Tibial artery (tissue), 4 donors: ENCODE results near the gene NTRK2.

Experiments
- DNase-seq, 2 donors: peaks; one replicate each; pipeline ENCODE4 v3.0.0-alpha.2; 2019
- H3K27ac ChIP-seq, 2 donors: fragments of 200-600 bp; sonication (generic) in 1 of 2; 1 replicate in 1 of 2; 2 replicates in 1 of 2; pipeline ENCODE4 v1.5.1; 2018 to 2019; ENCODE audit warnings: mild to moderate bottlenecking in 1 of 2
- H3K27me3 ChIP-seq, 2 donors: fragments of 200-600 bp; sonication (generic) in 1 of 2; one replicate each; pipeline versions ENCODE4 v1.5.1 to v1.6.0; 2016 to 2019
- H3K36me3 ChIP-seq, 3 donors: fragments of 200-600 bp; sonication (generic) in 2 of 3; one replicate each; pipeline ENCODE4 v1.5.1; 2016 to 2019; ENCODE audit warnings: mild to moderate bottlenecking in 2 of 3
- H3K4me1 ChIP-seq, 4 donors: fragments of 200-600 bp; sonication (generic) in 2 of 4; 1 replicate in 3 of 4; 2 replicates in 1 of 4; pipeline ENCODE4 v1.5.1; 2016 to 2019
- H3K4me3 ChIP-seq, 2 donors: fragments of 200-600 bp; sonication (generic) in 1 of 2; 1 replicate in 1 of 2; 2 replicates in 1 of 2; pipeline ENCODE4 v1.5.1; 2018 to 2019; ENCODE audit warnings: mild to moderate bottlenecking in 2 of 2
- H3K9me3 ChIP-seq, 3 donors: fragments of 200-600 bp; sonication (generic) in 1 of 3; one replicate each; pipeline ENCODE4 v1.5.1; 2016 to 2019
- intact Hi-C: fragments of 100-400 bp; cut with DNase I; formaldehyde crosslinking; loops from one replicate; pipeline ENCODE4 v1.15.0; 2023; ENCODE audit warnings: low total_unique reads
- TF ChIP-seq, protein P1 (sequence below), 2 experiments: fragments of 200-600 bp in 1 of 2; fragments of 450-650 bp in 1 of 2; IDR thresholded peaks; one replicate each; pipeline ENCODE4 v1.5.1; 2017 to 2019; ENCODE audit warnings: antibody characterized with exemption in 2 of 2, mild to moderate bottlenecking in 1 of 2, moderate library complexity in 1 of 2

The NTRK2 gene

DNA sequence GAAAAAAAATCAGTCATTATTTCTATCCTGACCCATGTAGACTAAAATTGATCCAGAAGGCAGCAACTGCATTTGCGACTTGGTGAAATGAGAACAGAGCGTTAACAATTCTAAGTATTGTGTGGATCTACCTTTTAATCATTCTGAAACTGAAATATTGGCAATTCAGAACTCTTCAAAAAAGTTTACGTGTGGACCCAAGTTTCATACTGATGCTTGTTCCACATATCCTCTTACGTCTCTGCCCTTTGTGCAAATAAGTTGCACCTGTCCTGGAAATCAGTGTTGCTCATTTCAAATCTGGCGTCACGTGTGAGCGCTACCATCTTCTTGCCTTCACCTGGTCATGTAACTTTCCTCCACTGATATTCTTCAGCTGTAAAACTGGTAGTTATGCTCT lies 74.7 kb downstream of the NTRK2 start:
- intact Hi-C loops: no loop called here
- H3K27ac ChIP-seq: no peak overlapping the region
- DNase-seq: no peak
- peaks cover 0 to 22% (median 13%) of the 10 kb centered on the region in 3 donors for H3K36me3 ChIP-seq
- H3K4me3 ChIP-seq: no peak overlapping the region
- H3K27me3 ChIP-seq: no peaks in the 10 kb centered on the region
- no peaks in the 10 kb centered on the region for H3K9me3 ChIP-seq
- TF ChIP-seq, protein P1, sequence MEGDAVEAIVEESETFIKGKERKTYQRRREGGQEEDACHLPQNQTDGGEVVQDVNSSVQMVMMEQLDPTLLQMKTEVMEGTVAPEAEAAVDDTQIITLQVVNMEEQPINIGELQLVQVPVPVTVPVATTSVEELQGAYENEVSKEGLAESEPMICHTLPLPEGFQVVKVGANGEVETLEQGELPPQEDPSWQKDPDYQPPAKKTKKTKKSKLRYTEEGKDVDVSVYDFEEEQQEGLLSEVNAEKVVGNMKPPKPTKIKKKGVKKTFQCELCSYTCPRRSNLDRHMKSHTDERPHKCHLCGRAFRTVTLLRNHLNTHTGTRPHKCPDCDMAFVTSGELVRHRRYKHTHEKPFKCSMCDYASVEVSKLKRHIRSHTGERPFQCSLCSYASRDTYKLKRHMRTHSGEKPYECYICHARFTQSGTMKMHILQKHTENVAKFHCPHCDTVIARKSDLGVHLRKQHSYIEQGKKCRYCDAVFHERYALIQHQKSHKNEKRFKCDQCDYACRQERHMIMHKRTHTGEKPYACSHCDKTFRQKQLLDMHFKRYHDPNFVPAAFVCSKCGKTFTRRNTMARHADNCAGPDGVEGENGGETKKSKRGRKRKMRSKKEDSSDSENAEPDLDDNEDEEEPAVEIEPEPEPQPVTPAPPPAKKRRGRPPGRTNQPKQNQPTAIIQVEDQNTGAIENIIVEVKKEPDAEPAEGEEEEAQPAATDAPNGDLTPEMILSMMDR (IDR thresholded peaks at IDR 0.05): no peak
- H3K4me1 ChIP-seq: no peaks in the 10 kb centered on the region

DNA sequence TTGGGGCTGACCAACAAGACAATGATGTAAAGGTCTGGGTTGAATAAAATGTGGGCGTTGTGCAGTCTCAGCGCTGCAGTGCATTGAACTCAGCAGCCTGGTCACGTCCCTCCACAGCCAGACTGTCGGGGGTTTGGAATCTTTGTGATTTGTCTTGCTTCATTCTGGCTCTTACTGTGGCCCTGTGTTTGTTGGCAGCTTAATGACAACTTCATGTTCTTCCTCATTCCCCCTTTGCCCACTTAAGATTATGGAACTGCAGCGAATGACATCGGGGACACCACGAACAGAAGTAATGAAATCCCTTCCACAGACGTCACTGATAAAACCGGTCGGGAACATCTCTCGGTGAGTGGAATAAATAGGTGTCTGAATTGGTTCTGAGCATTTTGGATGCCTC lies 75.2 kb downstream of the NTRK2 start:
- Histone ChIP-seq H3K27ac (no peak overlapping the region), H3K36me3 (peaks cover 0 to 22% (median 13%) of the 10 kb centered on the region in 3 donors), H3K4me1 (peaks cover 0 to under 1% (median 0%) of the 10 kb centered on the region in 4 donors), H3K27me3 (no peaks in the 10 kb centered on the region), H3K4me3 (no peak overlapping the region), H3K9me3 (no peaks in the 10 kb centered on the region)
- TF ChIP-seq, protein P1 (IDR thresholded peaks at IDR 0.05): no peak
- intact Hi-C loops: no loop called here
- DNase-seq: no peak

DNA sequence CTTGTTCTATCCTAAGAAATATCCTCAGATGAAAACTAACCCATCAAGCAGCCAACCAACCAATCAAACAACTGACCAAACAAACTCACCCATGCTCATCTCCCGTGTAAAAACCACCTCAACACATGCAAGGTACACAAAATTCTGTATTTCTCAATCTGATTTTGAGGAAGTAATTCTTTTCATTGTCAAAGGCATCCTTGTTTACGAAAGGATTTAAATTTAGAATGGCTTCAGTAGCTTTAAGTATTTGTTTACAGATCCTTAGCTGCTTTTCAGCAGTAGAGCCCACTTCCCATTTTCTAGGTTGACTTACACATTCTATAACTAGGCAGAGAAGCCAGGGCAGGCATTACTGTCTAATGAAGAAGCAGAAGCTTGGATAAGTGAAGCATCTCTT lies 78.6 kb downstream of the NTRK2 start:
- Histone ChIP-seq H3K4me3 (no peak overlapping the region), H3K9me3 (no peaks in the 10 kb centered on the region), H3K27me3 (no peaks in the 10 kb centered on the region), H3K4me1 (peaks cover 0 to 32% (median 25%) of the 10 kb centered on the region in 4 donors), H3K27ac (no peak overlapping the region), H3K36me3 (peaks cover 0 to 17% (median 13%) of the 10 kb centered on the region in 3 donors)
- intact Hi-C loops: no loop called here
- TF ChIP-seq, protein P1 (IDR thresholded peaks at IDR 0.05): no peak
- no peak for DNase-seq

DNA sequence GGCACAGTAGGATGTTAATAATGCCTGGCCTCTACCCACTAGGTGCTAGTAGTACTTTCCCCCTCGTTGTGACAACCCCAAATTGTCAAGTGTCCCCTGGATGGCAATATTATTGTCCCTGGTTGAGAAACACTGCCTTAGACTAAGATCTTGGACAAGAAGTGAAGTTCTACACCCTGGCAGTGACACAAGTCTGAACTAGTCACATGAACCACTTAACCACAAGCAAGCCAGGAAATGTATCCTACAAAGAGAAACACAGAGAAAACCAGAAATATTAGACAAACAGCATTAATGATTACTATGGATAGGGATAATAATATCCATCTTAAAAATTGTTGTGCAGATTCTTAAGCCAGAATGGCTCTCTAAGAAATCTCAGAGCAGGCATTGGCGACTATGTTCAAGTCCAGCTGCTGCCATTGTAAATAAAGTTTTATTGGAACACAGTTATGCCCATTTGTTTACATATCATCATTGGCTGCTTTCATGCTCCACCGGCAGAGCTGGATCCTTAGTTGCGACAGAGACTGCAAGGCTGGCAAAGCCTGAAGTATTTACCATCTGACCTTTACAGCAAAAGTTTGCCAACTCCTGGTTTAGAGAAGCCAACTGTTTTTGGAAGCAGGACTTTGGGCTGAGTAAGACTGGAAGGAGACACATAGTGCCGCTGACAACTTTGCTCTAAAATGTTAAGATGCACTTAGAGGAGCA lies 80.8 kb downstream of the NTRK2 start:
- Histone ChIP-seq H3K36me3 (peaks cover 0 to 17% (median 13%) of the 10 kb centered on the region in 3 donors), H3K4me1 (peaks cover 0 to 54% (median 43%) of the 10 kb centered on the region in 4 donors), H3K4me3 (no peak overlapping the region), H3K9me3 (no peaks in the 10 kb centered on the region), H3K27ac (peak overlapping the region; percentile 39 to 49), H3K27me3 (no peaks in the 10 kb centered on the region)
- intact Hi-C loops: no loop called here
- TF ChIP-seq, protein P1 (IDR thresholded peaks at IDR 0.05): no peak
- peak; percentile 32 to 78 for DNase-seq

DNA sequence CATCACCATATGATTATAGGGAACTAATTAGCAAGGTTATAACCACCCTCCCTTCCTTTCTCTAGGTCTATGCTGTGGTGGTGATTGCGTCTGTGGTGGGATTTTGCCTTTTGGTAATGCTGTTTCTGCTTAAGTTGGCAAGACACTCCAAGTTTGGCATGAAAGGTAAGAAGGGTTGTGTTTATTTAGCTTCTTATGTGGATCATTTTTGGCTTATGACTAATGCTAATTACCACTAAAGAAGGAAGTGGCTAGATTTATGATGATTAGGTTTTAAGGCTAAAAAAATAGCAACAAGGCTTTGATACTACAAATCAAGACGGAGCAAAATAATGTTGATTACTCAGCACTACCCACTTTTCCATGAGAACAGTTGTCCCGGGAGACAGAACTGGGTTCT lies 82.4 kb downstream of the NTRK2 start:
- peak overlapping the region; percentile 49 to 70 for H3K27ac ChIP-seq
- H3K27me3 ChIP-seq: no peaks in the 10 kb centered on the region
- no peaks in the 10 kb centered on the region for H3K9me3 ChIP-seq
- peaks cover 0 to 69% (median 56%) of the 10 kb centered on the region in 4 donors for H3K4me1 ChIP-seq
- intact Hi-C loops: no loop called here
- TF ChIP-seq, protein P1 (IDR thresholded peaks at IDR 0.05): no peak
- no peak for DNase-seq
- H3K36me3 ChIP-seq: peaks cover 0 to 2% (median under 1%) of the 10 kb centered on the region in 3 donors
- H3K4me3 ChIP-seq: no peak overlapping the region
